Stimulated activated CD8-positive, alpha-beta memory T cell treated with anti-CD3 and anti-CD28 coated beads, Interleukin-7, amount 100 ng/mL, for 1 hour (primary cell): ENCODE data around the gene AGO3.

Source experiments
- DNase-seq, 2 donors: peaks; one replicate each; pipeline ENCODE4 v3.0.0-alpha.2; 2020; ENCODE audit warnings: low read depth in 2 of 2

The AGO3 gene

GRCh38 chr1:36096500-36097432, 165.9 kb downstream of the AGO3 start:
- DNase-seq: no peak

- no peak for DNase-seq
Observed at GRCh38 chr1:36097693-36098585, 167.0 kb downstream of the AGO3 start.

- DNase-seq: no peak
Observed at GRCh38 chr1:36098650-36099365, 167.9 kb downstream of the AGO3 start.

GRCh38 chr1:36099681-36100341, 168.9 kb downstream of the AGO3 start:
- peak; percentile 42 to 63 for DNase-seq

GRCh38 chr1:36100376-36100775, 169.5 kb downstream of the AGO3 start:
- DNase-seq: no peak

GRCh38 chr1:36101546-36101945, 170.6 kb downstream of the AGO3 start:
- no peak for DNase-seq

- no peak for DNase-seq
Observed at GRCh38 chr1:36106269-36106668, 175.4 kb downstream of the AGO3 start.

GRCh38 chr1:36107394-36107793, 176.5 kb downstream of the AGO3 start:
- no peak for DNase-seq

- DNase-seq: no peak
Observed at GRCh38 chr1:36108314-36108713, 177.4 kb downstream of the AGO3 start.

- DNase-seq: no peak
Observed at GRCh38 chr1:36109041-36109679, 178.3 kb downstream of the AGO3 start.

- no peak for DNase-seq
Observed at GRCh38 chr1:36111151-36111550, 180.2 kb downstream of the AGO3 start.

GRCh38 chr1:36112823-36113222, 181.9 kb downstream of the AGO3 start:
- DNase-seq: no peak

- no peak for DNase-seq
Observed at GRCh38 chr1:36114371-36114770, 183.5 kb downstream of the AGO3 start.

GRCh38 chr1:36115200-36115669, 184.3 kb downstream of the AGO3 start:
- DNase-seq: no peak

- DNase-seq: no peak
Observed at GRCh38 chr1:36115931-36116330, 185.0 kb downstream of the AGO3 start.

GRCh38 chr1:36116901-36117300, 186.0 kb downstream of the AGO3 start:
- no peak for DNase-seq

GRCh38 chr1:36118447-36119204, 187.7 kb downstream of the AGO3 start:
- no peak for DNase-seq

GRCh38 chr1:36119456-36119855, 188.6 kb downstream of the AGO3 start:
- no peak for DNase-seq
